GM10248 (cell line): ENCODE measurements around the gene GPR4.

Source experiments
- CTCF ChIA-PET: fragments of 300-600 bp; sonication (Branson Sonifier 250); formaldehyde crosslinking; extraction: SDS; loops from one replicate; lab custom pipeline; 2021; ENCODE audit warnings: antibody characterized with exemption; lab: Yijun Ruan, JAX
- POLR2A ChIA-PET: fragments of 350-650 bp; sonication (Branson Sonifier 250); formaldehyde crosslinking; extraction: SDS; loops from one replicate; lab custom pipeline; 2020; ENCODE audit warnings: antibody characterized with exemption; lab: Yijun Ruan, JAX
- DNase-seq: peaks from one replicate; pipeline ENCODE4 v3.0.0; 2012; ENCODE audit errors: extremely low spot score
- TF ChIP-seq, protein P1 (sequence below): IDR thresholded peaks from 2 replicates; pipeline ENCODE4 v1.5.1; 2012; ENCODE audit warnings: mild to moderate bottlenecking, low read depth; ENCODE audit errors: extremely low read depth, missing control alignments, control extremely low read depth

Gene GPR4

DNA sequence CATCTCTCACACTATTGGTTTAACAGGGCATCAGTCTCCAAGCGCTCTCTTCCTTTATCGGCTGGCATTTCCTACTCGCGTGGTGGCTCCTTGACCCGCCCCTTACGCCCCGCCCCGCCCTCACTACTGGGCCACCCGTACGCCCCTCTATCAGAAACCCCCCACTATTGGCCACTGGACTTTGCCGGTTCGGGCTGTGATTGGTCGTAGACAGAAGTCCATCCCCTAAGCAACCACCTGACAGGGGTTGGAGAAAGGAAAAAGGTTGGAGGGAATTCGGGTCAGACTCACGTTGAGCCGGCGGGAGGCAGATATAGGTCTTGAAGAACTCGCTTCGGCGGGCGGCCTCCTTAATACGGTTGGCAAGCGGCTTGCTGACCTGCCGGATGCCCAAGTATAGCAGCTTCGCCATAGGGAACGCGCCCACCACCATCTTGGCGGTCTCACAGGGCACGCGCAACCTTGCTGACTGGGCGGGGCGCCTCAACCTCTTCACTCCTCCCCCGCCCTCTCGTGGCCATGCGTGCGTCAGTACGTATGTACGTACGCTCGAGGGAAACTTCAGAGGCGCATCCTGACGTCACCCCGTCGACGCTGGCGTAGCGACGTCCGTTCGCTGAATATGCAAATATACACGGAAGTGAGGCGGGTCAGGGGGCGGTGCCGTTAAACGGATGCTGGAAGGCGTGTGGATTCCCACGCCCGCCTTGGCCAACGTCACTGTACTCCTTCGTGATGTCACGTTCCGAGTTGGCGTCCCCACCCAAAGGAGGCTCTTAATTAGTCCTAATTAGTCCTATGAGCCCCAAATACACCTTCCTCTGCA lies 17.5 kb downstream of the GPR4 start, which contains the start of gene OPA3:
TSS of gene OPA3 (minus strand) at position 471 of the 826 bp plus-strand sequence. CDS start at position 433, 38 bp downstream.
- ChIA-PET CTCF (interaction anchor here (0.9 to 2.1 kb wide), 8 partner anchors 11 to 108 kb away, joined by 3 to 7 read pairs (median 4); partner anchors contain the start of gene QPCTL), POLR2A (interaction anchor here (0.6 kb wide), 4 partner anchors 57 to 1642 kb away, joined by 3 to 7 read pairs (median 4); no protein-coding TSS in a partner anchor)
- peak; percentile 98 for DNase-seq
- TF ChIP-seq, protein P1, sequence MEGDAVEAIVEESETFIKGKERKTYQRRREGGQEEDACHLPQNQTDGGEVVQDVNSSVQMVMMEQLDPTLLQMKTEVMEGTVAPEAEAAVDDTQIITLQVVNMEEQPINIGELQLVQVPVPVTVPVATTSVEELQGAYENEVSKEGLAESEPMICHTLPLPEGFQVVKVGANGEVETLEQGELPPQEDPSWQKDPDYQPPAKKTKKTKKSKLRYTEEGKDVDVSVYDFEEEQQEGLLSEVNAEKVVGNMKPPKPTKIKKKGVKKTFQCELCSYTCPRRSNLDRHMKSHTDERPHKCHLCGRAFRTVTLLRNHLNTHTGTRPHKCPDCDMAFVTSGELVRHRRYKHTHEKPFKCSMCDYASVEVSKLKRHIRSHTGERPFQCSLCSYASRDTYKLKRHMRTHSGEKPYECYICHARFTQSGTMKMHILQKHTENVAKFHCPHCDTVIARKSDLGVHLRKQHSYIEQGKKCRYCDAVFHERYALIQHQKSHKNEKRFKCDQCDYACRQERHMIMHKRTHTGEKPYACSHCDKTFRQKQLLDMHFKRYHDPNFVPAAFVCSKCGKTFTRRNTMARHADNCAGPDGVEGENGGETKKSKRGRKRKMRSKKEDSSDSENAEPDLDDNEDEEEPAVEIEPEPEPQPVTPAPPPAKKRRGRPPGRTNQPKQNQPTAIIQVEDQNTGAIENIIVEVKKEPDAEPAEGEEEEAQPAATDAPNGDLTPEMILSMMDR: no peak

- POLR2A ChIA-PET: no interaction called here
- TF ChIP-seq, protein P1: no peak
- no peak for DNase-seq
- CTCF ChIA-PET: interaction anchor here (1.1 to 2.0 kb wide), 4 partner anchors 23 to 103 kb away, joined by 3 to 5 read pairs (median 3); partner anchors contain the start of gene EML2
Measured at GRCh38 chr19:45581576-45581975, 20.4 kb downstream of the GPR4 start.

DNA sequence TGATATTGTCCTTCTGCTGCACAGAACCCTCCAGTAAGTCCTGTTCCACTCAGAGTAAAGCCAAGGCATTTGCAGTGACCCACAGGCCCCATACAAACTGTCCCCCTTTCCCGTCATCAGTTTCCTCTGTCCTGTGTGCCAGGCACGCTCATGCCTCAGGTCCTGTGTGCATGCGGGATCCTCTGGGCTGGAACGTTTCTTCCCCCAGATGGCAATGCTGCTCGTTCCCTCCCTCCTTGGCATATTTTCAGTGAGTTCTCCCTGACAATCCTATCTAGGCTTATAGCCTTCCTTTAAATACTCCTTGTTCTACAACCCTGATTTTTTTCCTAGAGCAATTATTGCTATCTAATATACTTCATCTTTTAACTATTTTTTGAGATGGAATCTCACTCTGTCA lies 23.2 kb downstream of the GPR4 start:
- CTCF ChIA-PET: no interaction called here
- TF ChIP-seq, protein P1: no peak
- DNase-seq: no peak
- POLR2A ChIA-PET: no interaction called here

DNA sequence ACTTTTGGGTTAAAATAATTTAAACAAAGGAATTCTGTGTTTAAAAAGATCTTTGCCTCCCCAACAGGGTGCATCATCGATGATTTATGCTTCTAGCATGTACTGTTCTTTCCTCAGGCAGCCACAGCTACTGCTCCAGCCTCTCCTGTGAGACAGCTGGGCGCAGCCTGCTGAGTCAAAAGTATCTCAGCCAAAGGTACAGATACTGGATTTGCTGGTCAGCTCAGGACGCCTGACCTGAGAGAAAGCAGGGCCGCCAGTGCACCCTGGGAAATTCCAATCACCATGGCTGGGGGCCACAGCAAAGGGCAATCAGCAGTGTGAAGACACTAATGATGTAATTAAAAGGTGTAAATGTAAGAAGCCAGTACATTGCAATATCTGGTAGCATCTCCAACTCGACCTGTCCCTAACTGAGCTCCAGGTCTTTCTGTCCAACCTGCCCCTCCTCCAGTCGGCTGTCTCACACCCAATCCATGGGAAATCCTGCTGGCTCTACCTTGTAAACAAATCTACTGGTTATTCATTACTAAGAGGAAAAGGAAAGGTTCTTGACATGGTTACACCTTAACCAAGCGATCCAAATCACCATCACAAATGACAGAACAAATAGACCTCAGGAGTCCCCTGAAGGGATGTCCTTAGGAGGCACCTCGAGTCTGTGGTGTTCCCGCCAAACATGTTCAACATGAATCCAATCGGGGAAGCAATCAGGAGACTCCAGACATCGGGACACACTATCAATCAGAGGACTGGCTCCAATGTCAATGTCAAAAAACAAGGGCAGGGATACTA lies 24.7 kb downstream of the GPR4 start:
- CTCF ChIA-PET: interaction anchor here (1.1 to 1.7 kb wide), 4 partner anchors 8 to 115 kb away, joined by 3 to 8 read pairs (median 6); partner anchors contain the start of genes QPCTL and SNRPD2
- TF ChIP-seq, protein P1: no peak
- no peak for DNase-seq
- POLR2A ChIA-PET: no interaction called here

GRCh38 chr19:45576682-45577081 lies 25.3 kb downstream of the GPR4 start:
- TF ChIP-seq, protein P1: no peak
- POLR2A ChIA-PET: no interaction called here
- DNase-seq: no peak
- CTCF ChIA-PET: interaction anchor here (1.1 to 1.7 kb wide), 4 partner anchors 9 to 115 kb away, joined by 3 to 8 read pairs (median 6); partner anchors contain the start of genes QPCTL and SNRPD2

DNA sequence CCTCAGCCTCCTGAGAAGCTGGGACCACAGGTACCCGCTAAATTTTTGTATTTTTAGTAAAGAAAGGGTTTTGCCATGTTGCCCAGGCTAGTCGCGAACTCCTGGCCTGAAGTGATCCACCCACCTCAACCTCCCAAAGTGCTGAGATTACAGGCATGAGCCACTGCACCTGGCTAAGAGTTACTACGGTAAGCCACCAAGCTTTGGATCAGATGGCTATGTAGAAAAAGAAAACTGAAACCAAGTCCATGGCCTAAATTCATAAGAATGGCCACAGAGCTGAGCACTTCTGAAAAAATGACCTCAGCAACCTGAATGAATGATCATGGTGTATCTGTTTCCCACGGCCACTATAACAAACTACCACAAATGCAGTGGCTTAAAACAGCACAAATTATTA lies 26.8 kb downstream of the GPR4 start:
- TF ChIP-seq, protein P1: no peak
- peak; percentile 62 for DNase-seq
- CTCF ChIA-PET: interaction anchor here (3.4 to 4.6 kb wide), 2 partner anchors 16 to 67 kb away, joined by 12 to 22 read pairs; no protein-coding TSS in a partner anchor
- POLR2A ChIA-PET: no interaction called here
